CD14-positive monocyte (primary cell): ENCODE results near the gene UHRF1. TPM values are rescaled to one million over a fixed set of nuclear protein-coding genes. Genes with fewer than 3 reads are reported as not detected.
"Not testable (repeated sequence)": the region's sequence is repeated elsewhere in the genome, so short reads cannot be mapped to it uniquely, and the experiment has no call there.

Experiments used
- DNase-seq, 3 donors: peaks; one replicate each; pipeline ENCODE4 v3.0.0-alpha.2; 2011 to 2022
- H2AFZ ChIP-seq: 2 replicates; pipeline ENCODE4 v1.6.0; 2012; ENCODE audit warnings: mild to moderate bottlenecking, low read depth, low read length, inconsistent platforms; ENCODE audit not compliant: insufficient read depth, poor library complexity, severe bottlenecking
- H3K27ac ChIP-seq, 2 donors: 1 replicate in 1 of 2; 2 replicates in 1 of 2; pipeline ENCODE4 v1.5.1; 2012 to 2013; ENCODE audit warnings: low read length in 2 of 2, control low read depth in 1 of 2, inconsistent platforms in 1 of 2, low read depth in 1 of 2, mild to moderate bottlenecking in 1 of 2
- H3K27me3 ChIP-seq, 2 donors: one replicate each; pipeline versions ENCODE4 v1.6.0 to v1.6.1; 2011 to 2013; ENCODE audit warnings: low read length in 2 of 2; ENCODE audit not compliant: control insufficient read depth in 2 of 2, insufficient read depth in 2 of 2
- H3K36me3 ChIP-seq, 2 donors: replicated peaks in 1 of 2; 1 replicate in 1 of 2; 2 replicates in 1 of 2; pipeline versions ENCODE4 v1.5.1 to v1.6.1; 2012 to 2013; ENCODE audit warnings: low read length in 2 of 2, control low read depth in 1 of 2, inconsistent platforms in 1 of 2, mild to moderate bottlenecking in 1 of 2; ENCODE audit not compliant: insufficient read depth in 2 of 2, control insufficient read depth in 1 of 2
- H3K4me1 ChIP-seq, 2 donors: 1 replicate in 1 of 2; 2 replicates in 1 of 2; pipeline versions ENCODE4 v1.5.1 to v1.6.1; 2012 to 2013; ENCODE audit warnings: low read length in 2 of 2, control low read depth in 1 of 2, inconsistent platforms in 1 of 2, mild to moderate bottlenecking in 1 of 2, moderate library complexity in 1 of 2; ENCODE audit not compliant: insufficient read depth in 2 of 2, control insufficient read depth in 1 of 2
- H3K4me2 ChIP-seq: replicated peaks from 2 replicates; pipeline ENCODE3; 2012; ENCODE audit warnings: low read length, moderate library complexity, mild to moderate bottlenecking; ENCODE audit not compliant: poor library complexity, severe bottlenecking; ENCODE audit errors: extremely low read depth
- H3K4me3 ChIP-seq, 3 experiments: fragments of 200-600 bp in 1 of 3; sonication (generic) in 1 of 3; replicated peaks in 1 of 3; 1 replicate in 2 of 3; 2 replicates in 1 of 3; pipeline ENCODE4 v1.5.1; 2011 to 2013; ENCODE audit warnings: low read length in 3 of 3, mild to moderate bottlenecking in 3 of 3, control low read depth in 2 of 3, low read depth in 2 of 3, inconsistent platforms in 1 of 3, moderate library complexity in 1 of 3
- H3K79me2 ChIP-seq: 2 replicates; pipeline ENCODE4 v1.6.0; 2012; ENCODE audit warnings: mild to moderate bottlenecking, control low read depth, inconsistent platforms, low read length, moderate library complexity; ENCODE audit not compliant: insufficient read depth
- H3K9ac ChIP-seq: 2 replicates; pipeline ENCODE4 v1.6.0; 2017; ENCODE audit warnings: low read length, mild to moderate bottlenecking; ENCODE audit not compliant: insufficient read depth, poor library complexity, severe bottlenecking
- H3K9me3 ChIP-seq, 2 donors: replicated peaks in 1 of 2; 1 replicate in 1 of 2; 2 replicates in 1 of 2; pipeline versions ENCODE4 v1.5.1 to v1.6.1; 2012 to 2013; ENCODE audit warnings: low read length in 2 of 2, control low read depth in 1 of 2; ENCODE audit not compliant: control insufficient read depth in 1 of 2, insufficient read depth in 1 of 2
- H4K20me1 ChIP-seq: 2 replicates; pipeline ENCODE4 v1.6.0; 2012; ENCODE audit warnings: mild to moderate bottlenecking, low read length, control low read depth, moderate library complexity; ENCODE audit not compliant: insufficient read depth
- H3K27ac Mint-ChIP-seq, 7 donors: one replicate each; pipeline ENCODE4 v1.8.0; 2020; ENCODE audit warnings: mild to moderate bottlenecking in 7 of 7, mixed read lengths in 7 of 7, moderate library complexity in 6 of 7, inconsistent platforms in 2 of 7
- H3K27me3 Mint-ChIP-seq, 3 donors: one replicate each; pipeline ENCODE4 v1.8.0; 2021 to 2022; ENCODE audit warnings: low read depth in 3 of 3, mild to moderate bottlenecking in 3 of 3, mixed read lengths in 3 of 3, moderate library complexity in 3 of 3, inconsistent platforms in 1 of 3
- H3K36me3 Mint-ChIP-seq, 2 donors: one replicate each; pipeline ENCODE4 v1.8.0; 2020; ENCODE audit warnings: mixed read lengths in 2 of 2, inconsistent platforms in 1 of 2, mild to moderate bottlenecking in 1 of 2
- H3K4me1 Mint-ChIP-seq: one replicate; pipeline ENCODE4 v1.8.0; 2020; ENCODE audit warnings: mild to moderate bottlenecking, mixed read lengths
- H3K4me3 Mint-ChIP-seq, 2 donors: one replicate each; pipeline ENCODE4 v1.8.0; 2020; ENCODE audit warnings: mild to moderate bottlenecking in 2 of 2, mixed read lengths in 2 of 2, moderate library complexity in 1 of 2
- H3K9me3 Mint-ChIP-seq, 7 donors: one replicate each; pipeline ENCODE4 v1.8.0; 2020 to 2022; ENCODE audit warnings: mixed read lengths in 7 of 7, mild to moderate bottlenecking in 6 of 7, moderate library complexity in 6 of 7, inconsistent platforms in 2 of 7
- CTCF ChIP-seq: fragments of 200-600 bp; IDR thresholded peaks from one replicate; pipeline ENCODE4 v1.8.0; 2022; ENCODE audit warnings: antibody characterized with exemption, mild to moderate bottlenecking
- WGBS: methylation state at CpG from one replicate; pipeline ENCODE4 v1.1.5; 2013; ENCODE audit warnings: missing lambda C conversion rate; ENCODE audit not compliant: insufficient coverage; 5-methylcytosine and 5-hydroxymethylcytosine counted together
- intact Hi-C, 2 donors: fragments of 100-400 bp; cut with micrococcal nuclease; formaldehyde crosslinking; loops; one replicate each; pipeline versions ENCODE4 v1.15.0 to v1.15.1; 2023
- polyA plus RNA-seq, 3 donors: library from polyadenylated mRNA; depleted of rRNA in 1 of 3; unstranded in 2 of 3; stranded (reverse) in 1 of 3; fragments of 300-500 nt in 2 of 3; fragments of >200 nt in 1 of 3; fragmentation: Illumina TruSeq in 2 of 3; gene quantifications; 1 replicate in 2 of 3; 2 replicates in 1 of 3; pipeline ENCODE4 v1.2.3, GENCODE V29; 2012 to 2021

UHRF1 gene
- polyA plus RNA-seq, 3 donors, result 0.06 to 0.77 (median 0.63) TPM

- H3K4me1 Mint-ChIP-seq, result peaks cover 24% of the 10 kb centered on the region
- H3K79me2 ChIP-seq, result no peaks in the 10 kb centered on the region
- no peak overlapping the region for H3K4me3 ChIP-seq
- intact Hi-C loops, result no loop called here
- H3K27me3 Mint-ChIP-seq, result peaks cover 0 to 9% (median 2%) of the 10 kb centered on the region in 3 donors
- no peaks in the 10 kb centered on the region for H3K27me3 ChIP-seq
- H3K9me3 Mint-ChIP-seq, result peaks cover 0 to 3% (median 0%) of the 10 kb centered on the region in 7 donors
- H3K27ac Mint-ChIP-seq, result no peak overlapping the region
- no peaks in the 10 kb centered on the region for H3K9me3 ChIP-seq
- H3K4me1 ChIP-seq, result peaks cover 15 to 17% of the 10 kb centered on the region in 2 donors
- H3K36me3 Mint-ChIP-seq, result peaks cover 14% of the 10 kb centered on the region in 2 donors
- 96% methylated on average over 22 of the region's 22 CpGs for WGBS
- no peak overlapping the region for H3K9ac ChIP-seq
- no peak overlapping the region for H3K27ac ChIP-seq
- DNase-seq, result no peak
- H2AFZ ChIP-seq, result no peak overlapping the region
- no peak overlapping the region for H3K4me2 ChIP-seq
- H4K20me1 ChIP-seq, result peaks cover 4% of the 10 kb centered on the region
- no peak for TF ChIP-seq CTCF
- H3K4me3 Mint-ChIP-seq, result no peak overlapping the region
- H3K36me3 ChIP-seq, result peaks cover 0 to 11% of the 10 kb centered on the region in 2 donors
Measured at GRCh38 chr19:4891066-4891465, 18.2 kb upstream of the UHRF1 start.

GRCh38 chr19:4892962-4893361, 16.3 kb upstream of the UHRF1 start:
- H3K9me3 ChIP-seq, H3K27me3 ChIP-seq, H3K4me3 Mint-ChIP-seq, DNase-seq, H3K9ac ChIP-seq, H2AFZ ChIP-seq, H3K4me3 ChIP-seq, H3K9me3 Mint-ChIP-seq, H3K79me2 ChIP-seq, intact Hi-C loops, H3K4me2 ChIP-seq, H3K27ac Mint-ChIP-seq, H3K27ac ChIP-seq, H3K27me3 Mint-ChIP-seq: not testable (repeated sequence)
- WGBS, result no CpG with 5 or more reads among the region's 11 CpGs
- Mint-ChIP-seq H3K4me1 (peaks cover 37% of the 10 kb centered on the region), H3K36me3 (peaks cover 17 to 19% of the 10 kb centered on the region in 2 donors)
- peaks cover 0 to 16% of the 10 kb centered on the region in 2 donors for H3K36me3 ChIP-seq
- peaks cover 11% of the 10 kb centered on the region for H4K20me1 ChIP-seq
- peaks cover 26 to 33% of the 10 kb centered on the region in 2 donors for H3K4me1 ChIP-seq
